ENCODE data around the gene GGN. TPM values are rescaled to one million over a fixed set of nuclear protein-coding genes. Genes with fewer than 3 reads are reported as not detected.

GGN gene
- total RNA-seq, 1 experiment from 2014 or later = 0.47 TPM

DNA sequence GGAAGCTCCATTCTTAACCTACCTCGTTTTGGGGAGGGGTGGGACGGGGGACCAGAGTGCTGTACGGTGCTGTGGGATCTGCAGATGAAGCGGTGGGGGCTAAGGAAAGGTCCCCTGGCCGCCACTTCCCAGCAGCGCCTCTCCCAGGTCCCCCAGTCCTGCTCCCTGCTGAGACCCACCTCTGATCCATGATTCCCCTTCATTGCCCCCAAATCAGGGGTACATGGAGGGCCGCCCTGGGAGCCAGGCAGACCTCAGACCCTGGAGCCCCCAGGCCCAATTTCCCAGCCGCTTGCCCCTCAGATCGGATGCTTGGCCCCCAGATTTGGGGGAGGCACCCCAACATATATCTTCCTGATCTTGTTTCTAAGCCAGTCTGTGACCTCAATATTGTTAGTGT lies 11.2 kb upstream of the GGN start:
- ATAC-seq = no peak
- CTCF ChIA-PET = no interaction called here
- Histone ChIP-seq H3K9me3 (ENCODE audit: control insufficient read depth in 1 of 2, insufficient read depth in 1 of 2, low read depth in 1 of 2, low read length in 2 of 2) (no peaks in the 10 kb centered on the region), H4K20me1 (ENCODE audit: insufficient read depth) (no peaks in the 10 kb centered on the region), H3K36me3 (ENCODE audit: control insufficient read depth in 1 of 2, insufficient read depth in 2 of 2, low read length in 2 of 2) (no peaks in the 10 kb centered on the region; a peak in 1 of 4 replicates), H2AFZ (ENCODE audit: low read depth, low read length, poor library complexity, severe bottlenecking) (no peak overlapping the region), H3K4me1 (ENCODE audit: control insufficient read depth in 1 of 2, insufficient read depth in 2 of 2, low read length in 2 of 2) (peaks cover 4 to 14% of the 10 kb centered on the region in 2 experiments; a peak in 3 of 4 replicates), H3K79me2 (ENCODE audit: insufficient read depth, low read length) (peaks cover 7% of the 10 kb centered on the region; the same call in 1 of the 2 replicates), H3K27ac (ENCODE audit: low read depth, low read length) (no peak overlapping the region), H3K27me3 (ENCODE audit: insufficient read depth, low read length) (no peaks in the 10 kb centered on the region), H3K4me3 (replicated peaks in 1 of 2; ENCODE audit: low read depth in 1 of 2, low read length in 2 of 2) (no peak overlapping the region), H3K4me2 (ENCODE audit: low read length) (no peak overlapping the region), H3K9me2 (ENCODE audit: insufficient read depth) (no peaks in the 10 kb centered on the region), H3K9ac (ENCODE audit: low read length) (no peak overlapping the region)
- BruUV-seq (replicated peaks) = no TSS peak
- intact Hi-C loops (cut with micrococcal nuclease) = no loop called here
- POLR2A ChIA-PET = interaction anchor here (1.4 kb wide), 1 partner anchor 11 kb away, joined by 5 read pairs; the partner anchor contains the start of gene GGN
- RAD21 ChIA-PET (ENCODE audit: low non-redundant PET in 1 of 2, low total read pairs in 2 of 2, uncharacterized antibody in 2 of 2, unreplicated experiment in 2 of 2) = interaction anchor here (0.6 to 0.7 kb wide), 2 partner anchors 36 to 488 kb away, joined by 3 read pairs; no protein-coding TSS in a partner anchor
- no peak for DNase-seq (ENCODE audit: low read depth, low spot score)
- TF ChIP-seq, protein P1, sequence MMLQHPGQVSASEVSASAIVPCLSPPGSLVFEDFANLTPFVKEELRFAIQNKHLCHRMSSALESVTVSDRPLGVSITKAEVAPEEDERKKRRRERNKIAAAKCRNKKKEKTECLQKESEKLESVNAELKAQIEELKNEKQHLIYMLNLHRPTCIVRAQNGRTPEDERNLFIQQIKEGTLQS (IDR thresholded peaks at IDR 0.05) = no peak
- no peak for TF ChIP-seq ZFX (IDR thresholded peaks at IDR 0.05)
- TF ChIP-seq SRF (IDR thresholded peaks at IDR 0.05; ENCODE audit: low read depth) = no peak
- no peak for TF ChIP-seq FOSL1 (IDR thresholded peaks at IDR 0.05; ENCODE audit: low read depth)
- TF ChIP-seq EZH2 (IDR thresholded peaks at IDR 0.05) = no peak
- no peak for TF ChIP-seq JUND (IDR thresholded peaks at IDR 0.05)
- no peak for TF ChIP-seq CBX3 (IDR thresholded peaks at IDR 0.05; ENCODE audit: low read depth)
- no peak for TF ChIP-seq SP1 (IDR thresholded peaks at IDR 0.05; ENCODE audit: low read depth)
- no peak for TF ChIP-seq ELF1 (IDR thresholded peaks at IDR 0.05; ENCODE audit: borderline replicate concordance, low read depth)
- TF ChIP-seq POLR2AphosphoS5 (IDR thresholded peaks at IDR 0.05; ENCODE audit: low read depth, low read length) = no peak
- TF ChIP-seq, protein P2, sequence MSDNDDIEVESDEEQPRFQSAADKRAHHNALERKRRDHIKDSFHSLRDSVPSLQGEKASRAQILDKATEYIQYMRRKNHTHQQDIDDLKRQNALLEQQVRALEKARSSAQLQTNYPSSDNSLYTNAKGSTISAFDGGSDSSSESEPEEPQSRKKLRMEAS (IDR thresholded peaks at IDR 0.05) = no peak
- TF ChIP-seq, protein P3, sequence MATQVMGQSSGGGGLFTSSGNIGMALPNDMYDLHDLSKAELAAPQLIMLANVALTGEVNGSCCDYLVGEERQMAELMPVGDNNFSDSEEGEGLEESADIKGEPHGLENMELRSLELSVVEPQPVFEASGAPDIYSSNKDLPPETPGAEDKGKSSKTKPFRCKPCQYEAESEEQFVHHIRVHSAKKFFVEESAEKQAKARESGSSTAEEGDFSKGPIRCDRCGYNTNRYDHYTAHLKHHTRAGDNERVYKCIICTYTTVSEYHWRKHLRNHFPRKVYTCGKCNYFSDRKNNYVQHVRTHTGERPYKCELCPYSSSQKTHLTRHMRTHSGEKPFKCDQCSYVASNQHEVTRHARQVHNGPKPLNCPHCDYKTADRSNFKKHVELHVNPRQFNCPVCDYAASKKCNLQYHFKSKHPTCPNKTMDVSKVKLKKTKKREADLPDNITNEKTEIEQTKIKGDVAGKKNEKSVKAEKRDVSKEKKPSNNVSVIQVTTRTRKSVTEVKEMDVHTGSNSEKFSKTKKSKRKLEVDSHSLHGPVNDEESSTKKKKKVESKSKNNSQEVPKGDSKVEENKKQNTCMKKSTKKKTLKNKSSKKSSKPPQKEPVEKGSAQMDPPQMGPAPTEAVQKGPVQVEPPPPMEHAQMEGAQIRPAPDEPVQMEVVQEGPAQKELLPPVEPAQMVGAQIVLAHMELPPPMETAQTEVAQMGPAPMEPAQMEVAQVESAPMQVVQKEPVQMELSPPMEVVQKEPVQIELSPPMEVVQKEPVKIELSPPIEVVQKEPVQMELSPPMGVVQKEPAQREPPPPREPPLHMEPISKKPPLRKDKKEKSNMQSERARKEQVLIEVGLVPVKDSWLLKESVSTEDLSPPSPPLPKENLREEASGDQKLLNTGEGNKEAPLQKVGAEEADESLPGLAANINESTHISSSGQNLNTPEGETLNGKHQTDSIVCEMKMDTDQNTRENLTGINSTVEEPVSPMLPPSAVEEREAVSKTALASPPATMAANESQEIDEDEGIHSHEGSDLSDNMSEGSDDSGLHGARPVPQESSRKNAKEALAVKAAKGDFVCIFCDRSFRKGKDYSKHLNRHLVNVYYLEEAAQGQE (IDR thresholded peaks at IDR 0.05; ENCODE audit: low read depth) = no peak
- TF ChIP-seq, protein P4, sequence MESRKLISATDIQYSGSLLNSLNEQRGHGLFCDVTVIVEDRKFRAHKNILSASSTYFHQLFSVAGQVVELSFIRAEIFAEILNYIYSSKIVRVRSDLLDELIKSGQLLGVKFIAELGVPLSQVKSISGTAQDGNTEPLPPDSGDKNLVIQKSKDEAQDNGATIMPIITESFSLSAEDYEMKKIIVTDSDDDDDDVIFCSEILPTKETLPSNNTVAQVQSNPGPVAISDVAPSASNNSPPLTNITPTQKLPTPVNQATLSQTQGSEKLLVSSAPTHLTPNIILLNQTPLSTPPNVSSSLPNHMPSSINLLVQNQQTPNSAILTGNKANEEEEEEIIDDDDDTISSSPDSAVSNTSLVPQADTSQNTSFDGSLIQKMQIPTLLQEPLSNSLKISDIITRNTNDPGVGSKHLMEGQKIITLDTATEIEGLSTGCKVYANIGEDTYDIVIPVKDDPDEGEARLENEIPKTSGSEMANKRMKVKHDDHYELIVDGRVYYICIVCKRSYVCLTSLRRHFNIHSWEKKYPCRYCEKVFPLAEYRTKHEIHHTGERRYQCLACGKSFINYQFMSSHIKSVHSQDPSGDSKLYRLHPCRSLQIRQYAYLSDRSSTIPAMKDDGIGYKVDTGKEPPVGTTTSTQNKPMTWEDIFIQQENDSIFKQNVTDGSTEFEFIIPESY (IDR thresholded peaks at IDR 0.05; ENCODE audit: extremely low read depth, insufficient replicate concordance, low read length) = no peak
- no peak for TF ChIP-seq ZNF274 (IDR thresholded peaks at IDR 0.05; ENCODE audit: low read depth, low read length)
- TF ChIP-seq RAD21 (IDR thresholded peaks at IDR 0.05; ENCODE audit: low read depth) = no peak
- TF ChIP-seq EZH2phosphoT487 (IDR thresholded peaks at IDR 0.05; ENCODE audit: borderline replicate concordance) = no peak

All from HCT116 (cell line).